Suppressor macrophage treated with lipopolysaccharide for 4 hours (primary cell): ENCODE measurements around the gene RPS6KA1.
A peak's percentile ranks its signal among the peaks of the same experiment; 100 is the strongest.
"Not testable (repeated sequence)": the region's sequence is repeated elsewhere in the genome, so short reads cannot be mapped to it uniquely, and the experiment has no call there.

Experiments used
- DNase-seq: peaks from one replicate; pipeline ENCODE4 v3.0.0-alpha.2; 2020

The RPS6KA1 gene

DNA sequence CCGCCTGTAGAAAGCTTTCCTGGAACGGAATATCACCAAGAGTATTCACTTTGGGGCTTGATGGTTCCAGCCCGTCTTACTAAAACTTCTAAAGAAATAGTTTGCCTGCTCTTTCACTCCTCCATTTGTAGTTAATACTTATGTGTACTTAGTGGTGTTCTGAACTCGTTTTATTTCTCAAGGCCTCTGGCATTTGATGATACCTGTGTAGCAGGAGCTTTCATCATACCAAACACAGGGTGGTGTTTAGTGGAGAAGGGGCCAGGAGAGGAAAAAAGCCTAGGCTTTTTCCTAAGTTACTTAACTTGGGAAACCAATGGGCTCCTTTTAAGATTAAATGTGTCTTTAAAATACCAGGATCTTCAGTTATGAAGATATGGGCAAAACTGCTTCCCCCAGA, 74.3 kb downstream of the RPS6KA1 start:
- no peak for DNase-seq

- DNase-seq, result peak; percentile 84
These were observed 77.6 kb downstream of the RPS6KA1 start for GRCh38 chr1:26607186-26607585.

GRCh38 chr1:26608895-26609294, 79.3 kb downstream of the RPS6KA1 start:
- DNase-seq, result peak; percentile 33

DNA sequence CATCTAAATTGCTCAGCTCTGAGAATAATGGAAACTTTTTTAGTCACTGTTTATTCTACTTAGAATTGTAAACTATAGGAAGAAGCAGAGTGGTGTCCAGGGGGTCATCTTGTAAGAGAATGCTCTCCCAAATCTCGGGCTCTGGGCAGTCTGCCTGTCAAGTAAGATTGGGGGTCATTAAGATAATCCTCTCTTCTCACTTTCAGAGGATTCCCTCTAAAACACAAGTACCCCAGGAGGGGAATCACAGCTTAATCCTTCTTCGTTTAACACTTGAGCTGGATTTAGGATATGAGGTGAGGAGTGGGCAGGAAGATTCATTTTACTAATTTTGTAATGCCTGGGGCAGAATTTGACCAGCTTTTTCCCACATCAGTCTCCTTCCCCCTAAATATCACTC, 81.2 kb downstream of the RPS6KA1 start:
- DNase-seq, result no peak

DNA sequence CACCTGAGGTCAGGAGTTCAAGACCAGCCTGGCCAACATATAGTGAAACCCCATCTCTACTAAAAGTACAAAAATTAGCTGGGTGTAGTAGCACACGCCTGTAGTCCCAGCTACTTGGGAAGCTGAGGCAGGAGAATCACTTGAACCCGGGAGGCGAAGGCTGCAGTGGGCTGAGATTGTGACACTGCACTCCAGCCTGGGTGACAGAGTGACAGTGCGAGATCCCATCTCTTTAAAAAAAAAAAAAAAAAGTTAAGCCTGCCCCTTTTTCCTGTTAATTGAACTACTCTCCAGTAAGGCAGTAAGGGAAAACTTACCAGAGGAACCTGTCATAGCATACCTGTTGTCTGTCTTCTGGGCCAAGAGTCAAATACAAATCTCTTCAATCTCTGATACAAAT, 83.1 kb downstream of the RPS6KA1 start:
- not testable (repeated sequence) for DNase-seq

DNA sequence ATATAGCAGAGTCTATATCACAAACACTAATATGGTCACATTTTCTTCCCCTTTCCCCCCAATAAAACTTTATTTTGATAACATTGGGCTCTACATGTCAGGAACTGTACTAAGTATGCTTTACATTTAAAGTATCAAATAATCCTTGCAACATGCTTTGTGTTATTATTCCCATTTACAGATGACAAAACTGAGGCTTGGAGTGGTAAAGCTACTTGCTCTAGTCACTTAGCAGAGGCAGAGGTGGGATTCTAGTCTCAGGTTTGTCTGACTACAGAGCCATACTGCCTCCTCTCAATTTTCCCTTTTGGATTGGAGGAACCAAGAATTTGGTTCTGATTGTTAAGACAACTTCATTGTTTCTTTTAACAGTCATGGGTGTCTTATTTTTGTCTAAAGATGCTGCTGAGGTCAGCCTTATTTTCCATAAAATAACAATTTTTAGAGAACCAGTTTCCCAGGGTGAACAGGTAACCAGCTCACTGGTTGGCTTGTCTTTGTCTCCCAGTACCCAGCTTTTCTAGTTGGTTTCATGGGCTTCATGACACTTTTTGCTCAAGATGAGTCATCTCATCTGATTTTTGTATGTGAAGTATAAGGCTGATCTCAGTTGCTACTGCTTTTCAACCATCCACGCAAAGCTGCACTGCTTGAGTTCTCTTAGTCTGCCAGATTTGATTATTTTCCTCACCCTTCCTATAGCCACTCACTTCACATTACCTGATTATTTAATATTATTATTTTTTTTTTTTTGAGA, 85.3 kb downstream of the RPS6KA1 start:
- no peak for DNase-seq

- DNase-seq, result no peak
These were observed 87.3 kb downstream of the RPS6KA1 start for GRCh38 chr1:26616881-26617280.

GRCh38 chr1:26618561-26618960, 89.0 kb downstream of the RPS6KA1 start:
- DNase-seq, result peak; percentile 32
